Posterior cingulate gyrus (tissue), 11 donors: ENCODE results near the gene GUK1.
A peak's percentile ranks its signal among the peaks of the same experiment; 100 is the strongest.
"Not testable (repeated sequence)": the region's sequence is repeated elsewhere in the genome, so short reads cannot be mapped to it uniquely, and the experiment has no call there.

Experiments
- DNase-seq, 10 donors: peaks; one replicate each; pipeline versions ENCODE4 v3.0.0 to v3.0.0-alpha.2; 2020 to 2021; ENCODE audit warnings: mixed read lengths in 3 of 10
- intact Hi-C: fragments of 100-400 bp; cut with DNase I; formaldehyde crosslinking; loops from one replicate; pipeline ENCODE4 v1.15.1; 2023

GUK1 gene

DNA sequence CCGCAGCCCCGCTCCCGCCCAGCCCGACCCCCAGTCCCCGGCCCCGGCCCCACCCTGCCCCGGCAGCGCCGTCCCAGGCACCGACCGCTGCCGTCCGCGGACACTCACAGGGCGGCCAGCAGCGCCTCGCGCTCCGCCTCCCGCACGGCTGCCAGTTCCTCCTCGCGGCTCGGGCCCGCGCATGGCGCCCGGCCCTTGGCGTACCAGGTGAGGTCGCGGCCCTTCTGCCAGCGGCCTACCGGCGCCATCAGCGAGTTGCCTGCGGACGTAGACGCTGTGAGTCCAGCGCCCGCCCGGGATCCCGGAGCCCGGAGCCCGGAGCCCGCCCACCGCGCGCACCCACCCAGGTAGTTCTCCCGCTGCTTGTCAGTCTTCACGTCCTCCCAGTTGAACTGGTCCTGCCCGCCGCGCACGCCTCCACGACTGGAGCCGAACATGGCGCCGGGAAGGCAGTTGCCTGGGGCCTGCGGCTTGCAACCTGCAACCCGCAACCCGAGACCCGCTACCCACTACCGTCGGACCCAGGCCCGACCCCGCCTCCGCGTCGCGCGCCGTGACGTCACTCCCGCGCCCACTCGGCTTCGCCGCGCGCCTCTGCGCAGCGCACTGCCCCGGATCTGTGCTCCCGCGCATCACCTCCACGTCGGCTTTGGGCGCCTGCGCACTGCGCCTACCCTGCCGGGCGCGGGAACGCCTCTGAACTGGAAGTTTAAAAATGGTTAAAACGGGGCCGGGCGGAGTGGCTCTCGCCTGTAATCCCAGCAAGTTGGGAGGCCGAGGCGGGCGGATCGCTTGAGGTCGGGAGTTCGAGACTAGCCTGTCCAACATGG, 37.1 kb upstream of the GUK1 start, which contains the start of gene C1orf35:
C1orf35 (minus strand) TSS at position 535 of the 830 bp plus-strand sequence; CDS start at position 437, 98 bp downstream.
- DNase-seq = peak; percentile 81 to 98 (median 89)
- intact Hi-C loops = loop anchor here (2.0 kb wide), 1 partner anchor 20 kb away; the partner anchor contains the start of gene ARF1

DNA sequence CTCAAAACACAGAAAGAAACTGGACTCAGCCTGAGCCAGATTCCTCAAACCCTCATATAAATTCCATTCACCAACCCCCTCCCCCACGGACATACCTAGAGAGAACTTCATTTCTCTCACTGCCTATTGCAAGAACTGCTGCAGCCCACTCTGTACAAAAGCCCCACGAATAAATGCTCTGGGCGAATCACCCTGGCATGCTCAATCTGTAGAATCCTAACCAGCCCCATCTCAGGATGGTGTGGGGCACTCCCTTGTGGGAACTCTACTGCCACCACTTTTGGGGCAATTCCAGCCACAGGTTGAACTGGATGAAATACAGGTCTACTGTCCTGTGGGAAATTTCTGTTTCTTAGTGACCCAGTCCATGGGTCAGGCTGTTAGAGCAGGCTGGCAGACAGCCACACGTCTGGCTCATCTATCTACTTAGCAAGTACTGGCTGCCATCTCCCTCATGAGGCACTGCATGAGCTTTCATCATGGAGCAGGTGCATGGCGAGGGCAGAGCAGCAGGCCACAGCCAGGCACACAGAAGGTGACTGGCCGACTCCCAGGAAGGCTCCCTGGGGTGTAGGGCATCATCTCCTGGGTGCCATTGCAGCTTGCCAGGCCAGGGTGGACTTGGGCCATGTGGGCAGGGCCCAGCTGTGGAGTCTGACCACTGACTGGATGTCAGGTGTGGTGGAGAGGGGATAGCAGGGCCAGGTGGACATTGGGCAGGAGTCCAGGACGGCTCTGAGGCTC, 35.4 kb upstream of the GUK1 start:
- DNase-seq = peak in 2 of 10 donors; percentile 65 to 84
- intact Hi-C loops = no loop called here

DNA sequence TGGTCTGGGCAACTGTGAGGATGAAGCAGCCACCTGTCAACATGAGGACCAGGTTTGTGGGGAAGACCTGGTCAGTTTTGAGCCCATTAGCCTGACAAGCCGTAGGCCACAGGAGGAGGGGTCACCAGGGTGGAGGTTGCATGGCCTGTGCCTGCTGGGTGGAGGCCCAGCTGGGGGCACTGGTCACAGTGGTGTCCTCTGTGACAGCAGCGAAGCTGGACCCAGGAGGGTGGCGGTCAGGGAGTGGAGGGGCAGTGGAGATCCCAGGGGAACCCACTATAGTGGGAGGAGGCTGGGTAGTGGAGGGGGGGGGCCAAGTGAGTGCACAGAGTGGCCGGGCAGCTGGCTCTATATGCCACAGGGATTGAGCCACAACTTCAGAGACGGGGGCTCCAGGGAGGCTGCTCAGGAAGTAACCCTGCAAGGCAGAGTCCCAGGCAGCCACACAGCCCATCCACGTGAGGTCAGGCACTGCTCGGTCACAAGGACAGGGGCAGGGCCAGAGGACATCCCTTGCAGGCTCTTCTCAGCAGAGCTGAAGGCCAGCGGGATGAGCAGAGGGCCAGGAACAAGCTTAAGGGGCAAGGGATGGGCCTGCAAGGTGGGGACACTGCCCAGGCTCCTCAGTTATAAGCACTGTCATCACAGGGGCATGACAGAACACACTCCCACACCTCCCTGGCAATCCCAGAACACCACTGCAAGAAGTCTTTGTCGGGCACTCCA, 34.6 kb upstream of the GUK1 start:
- intact Hi-C loops = no loop called here
- peak in 1 of 10 donors; percentile 73 for DNase-seq

- DNase-seq = peak in 1 of 10 donors; percentile 73
- intact Hi-C loops = no loop called here
Measured at GRCh38 chr1:228105996-228106799, 33.9 kb upstream of the GUK1 start.

- intact Hi-C loops = no loop called here
- DNase-seq = no peak
Measured at GRCh38 chr1:228106800-228107054, 33.4 kb upstream of the GUK1 start.

GRCh38 chr1:228107636-228108035, 32.4 kb upstream of the GUK1 start:
- peak in 1 of 10 donors; percentile 73 for DNase-seq
- intact Hi-C loops = loop anchor here (2.0 kb wide), 1 partner anchor 59 kb away; no protein-coding TSS in a partner anchor

DNA sequence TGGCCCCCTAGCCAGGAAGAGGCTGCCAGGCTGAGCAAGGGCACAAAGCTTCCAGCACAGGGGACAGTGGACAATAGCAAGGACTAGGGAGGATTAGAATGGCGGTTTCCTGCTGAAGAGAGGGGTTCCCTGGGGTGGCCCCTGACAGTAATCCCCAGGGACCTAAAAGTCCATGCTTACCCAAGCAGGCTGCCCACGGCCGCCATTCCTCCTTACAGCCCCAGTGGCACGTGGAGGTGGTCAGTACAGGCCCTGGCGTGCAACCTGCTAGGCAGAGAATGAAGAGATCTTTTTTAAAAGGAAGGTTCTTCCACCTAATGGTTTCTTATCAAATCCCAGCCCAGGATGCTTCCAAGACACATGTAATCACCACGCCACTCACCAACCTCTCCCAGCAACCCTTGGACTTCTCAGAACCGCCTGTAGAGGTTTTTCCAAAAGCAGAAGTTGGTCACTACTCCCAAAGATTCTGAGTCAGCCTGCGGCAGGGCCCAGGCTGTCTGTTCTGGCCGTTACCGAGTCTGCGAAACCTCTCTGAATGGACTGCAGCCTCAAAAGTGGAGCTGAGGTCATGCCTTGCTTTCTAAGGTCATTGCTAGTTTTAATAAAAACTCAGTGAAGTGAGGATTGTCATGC, 31.9 kb upstream of the GUK1 start:
- DNase-seq = no peak
- intact Hi-C loops = loop anchor here (2.0 kb wide), 1 partner anchor 59 kb away; no protein-coding TSS in a partner anchor

DNA sequence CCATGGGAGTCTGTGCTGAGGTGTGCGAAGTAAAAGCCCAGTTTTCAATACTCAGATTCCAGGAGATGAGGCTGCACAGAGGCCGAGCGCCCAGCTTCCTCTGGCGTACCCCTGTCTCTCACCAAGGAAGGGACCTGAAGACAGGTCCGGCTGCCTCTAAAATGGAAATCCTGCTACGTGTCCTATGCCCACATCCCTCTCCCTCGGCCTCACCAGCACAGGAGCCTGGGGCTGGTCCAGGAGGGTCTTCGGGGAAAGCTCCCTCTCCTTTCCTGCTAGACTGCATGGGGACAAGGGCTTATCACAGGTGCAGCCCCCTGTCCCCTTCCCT, 31.4 kb upstream of the GUK1 start:
- DNase-seq = no peak
- intact Hi-C loops = loop anchor here (2.0 kb wide), 1 partner anchor 58 kb away; no protein-coding TSS in a partner anchor

- peak; percentile 99 to 100 (median 100) for DNase-seq
- intact Hi-C loops = loop anchor here (2.0 kb wide), 1 partner anchor 57 kb away; no protein-coding TSS in a partner anchor
Measured at GRCh38 chr1:228109073-228109961, 30.8 kb upstream of the GUK1 start, which contains the start of gene MRPL55. TSS of gene MRPL55 (minus strand) at chr1:228109299. CDS start at chr1:228108260, 1,039 bp downstream.

DNA sequence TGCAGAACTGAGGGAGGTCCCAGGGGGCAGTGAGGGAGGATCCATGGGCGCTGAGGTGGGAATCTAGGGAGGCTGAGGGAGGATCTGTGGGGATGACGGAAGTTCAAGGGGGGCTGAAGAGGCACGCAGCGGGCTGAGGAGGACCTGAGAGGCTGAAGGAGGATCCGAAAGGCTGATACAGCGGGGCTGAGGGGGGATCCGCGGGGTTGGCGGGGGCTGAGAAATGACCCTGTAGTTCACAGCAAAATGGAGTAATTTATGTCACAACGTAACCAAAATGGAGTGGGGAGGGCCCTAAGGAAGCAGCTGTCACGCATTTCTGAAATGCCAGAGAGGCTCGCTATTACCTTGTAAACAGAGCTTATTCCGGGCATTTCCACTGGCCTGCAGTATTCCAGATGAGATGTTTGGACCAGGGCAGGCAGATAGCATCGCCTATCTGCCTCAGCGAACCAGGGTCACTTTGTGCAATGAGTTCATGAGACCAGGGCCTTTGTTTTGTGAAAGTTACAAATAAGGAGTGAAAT, 30.1 kb upstream of the GUK1 start:
- intact Hi-C loops = loop anchor here (2.0 kb wide), 1 partner anchor 57 kb away; no protein-coding TSS in a partner anchor
- DNase-seq = peak in 1 of 10 donors; percentile 84

- DNase-seq = no peak
- intact Hi-C loops = no loop called here
Measured at GRCh38 chr1:228110556-228110955, 29.5 kb upstream of the GUK1 start.

DNA sequence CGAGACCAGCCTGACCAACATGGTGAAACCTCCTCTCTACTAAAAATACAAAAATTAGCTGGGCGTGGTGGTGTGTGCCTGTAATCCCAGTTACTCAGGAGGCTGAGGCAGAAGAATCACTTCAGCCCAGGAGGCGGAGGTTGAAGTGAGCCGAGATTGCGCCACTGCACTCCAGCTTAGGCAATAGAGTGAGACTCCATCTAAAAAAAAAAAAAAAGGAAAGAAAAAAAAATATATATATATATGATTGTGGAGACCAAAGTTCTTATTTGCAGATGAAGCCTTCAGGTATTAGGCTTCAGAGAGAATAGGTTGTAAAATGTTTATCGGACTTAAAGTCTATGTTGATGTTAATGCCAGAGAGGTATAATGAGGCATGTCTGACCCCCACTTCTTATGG, 28.8 kb upstream of the GUK1 start:
- intact Hi-C loops, DNase-seq: not testable (repeated sequence)

DNA sequence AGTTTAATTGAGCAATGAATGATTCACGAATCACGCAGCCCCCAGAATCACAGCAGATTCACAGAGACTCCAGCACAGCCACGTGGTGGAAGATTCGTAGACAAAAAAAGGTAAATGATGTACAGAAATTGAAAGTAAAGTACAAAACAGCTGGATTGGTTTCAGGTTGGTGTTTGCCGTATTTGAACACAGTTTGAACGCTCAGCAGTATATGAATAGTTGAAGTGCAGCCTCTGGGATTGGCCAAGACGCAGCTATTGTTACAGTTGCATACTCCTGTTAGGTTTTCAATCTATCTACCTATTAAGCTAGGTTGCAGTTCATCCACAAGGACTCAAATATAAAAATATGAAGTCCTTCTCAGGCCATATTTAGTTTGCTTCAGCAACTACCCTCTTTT, 27.9 kb upstream of the GUK1 start:
- DNase-seq = no peak
- intact Hi-C loops = no loop called here

GRCh38 chr1:228112617-228113016, 27.5 kb upstream of the GUK1 start:
- DNase-seq = no peak
- intact Hi-C loops = no loop called here

DNA sequence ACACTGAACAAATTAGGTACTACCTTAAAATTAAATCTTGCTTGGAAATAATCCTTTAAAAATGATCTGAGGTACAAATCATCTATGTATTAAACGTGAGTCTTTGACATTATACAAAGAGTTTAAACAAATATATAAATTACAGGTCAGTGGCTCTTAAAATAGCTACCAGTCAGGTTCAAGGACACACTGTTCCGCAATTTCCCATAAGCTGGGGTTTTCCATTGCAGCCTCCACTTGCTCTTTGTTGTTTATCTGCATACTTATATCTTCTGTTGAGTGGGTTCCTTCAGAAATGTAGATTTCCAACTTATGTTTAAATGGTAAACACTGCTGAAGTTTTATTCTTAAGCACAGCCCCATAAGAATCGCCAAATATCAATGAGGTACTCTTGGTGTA, 25.3 kb upstream of the GUK1 start:
- no peak for DNase-seq
- intact Hi-C loops = no loop called here

- intact Hi-C loops = no loop called here
- no peak for DNase-seq
Measured at GRCh38 chr1:228117335-228117734, 22.7 kb upstream of the GUK1 start.

- intact Hi-C loops = no loop called here
- DNase-seq = no peak
Measured at GRCh38 chr1:228118040-228118439, 22.0 kb upstream of the GUK1 start.

GRCh38 chr1:228120351-228120750, 19.7 kb upstream of the GUK1 start:
- intact Hi-C loops = no loop called here
- DNase-seq = no peak
